GM23248 (cell line): ENCODE results near the gene LSP1.

ENCODE experiments used
- EZH2 ChIP-seq: fragments of 200-600 bp; sonication (generic); IDR thresholded peaks from 2 replicates; pipeline ENCODE4 v1.6.1; 2018; ENCODE audit warnings: antibody characterized with exemption, mild to moderate bottlenecking; ENCODE audit not compliant: insufficient read depth, poor library complexity, severe bottlenecking
- EZH2phosphoT487 ChIP-seq: fragments of 200-600 bp; sonication (generic); IDR thresholded peaks from 2 replicates; pipeline ENCODE4 v1.6.1; 2018; ENCODE audit warnings: antibody characterized with exemption, moderate library complexity, mild to moderate bottlenecking, low read depth; ENCODE audit not compliant: insufficient read depth

- TF ChIP-seq EZH2 (no peak), EZH2phosphoT487 (no peak)
Measured at GRCh38 chr11:1825785-1826451, 27.0 kb upstream of the LSP1 start.
